AG04449 (cell line): ENCODE results near the gene PALM.

Experiments used
- CTCF ChIA-PET: fragments of 350-600 bp; formaldehyde crosslinking; extraction: SDS; loops from one replicate; lab custom pipeline; 2021; ENCODE audit warnings: antibody characterized with exemption; lab: Yijun Ruan, JAX
- POLR2A ChIA-PET: fragments of 400-600, 350-600 bp; formaldehyde crosslinking; extraction: SDS; loops from one replicate; lab custom pipeline; 2020; ENCODE audit warnings: antibody characterized with exemption, inconsistent platforms; lab: Yijun Ruan, JAX
- DNase-seq: peaks from one replicate; pipeline ENCODE4 v3.0.0-alpha.2; 2010; ENCODE audit warnings: low read depth, low spot score
- H3K4me3 ChIP-seq: 2 replicates; pipeline ENCODE4 v1.5.1; 2011; ENCODE audit warnings: low read depth, mild to moderate bottlenecking, control low read depth, low read length
- CTCF ChIP-seq: IDR thresholded peaks from one replicate; pipeline ENCODE4 v1.5.1; 2011; ENCODE audit warnings: mild to moderate bottlenecking, moderate library complexity, low read length, control low read depth, inconsistent platforms; ENCODE audit not compliant: insufficient read depth; ENCODE audit errors: missing control alignments

The PALM gene

GRCh38 chr19:681029-682019 lies 27.4 kb upstream of the PALM start:
- no peak for DNase-seq
- POLR2A ChIA-PET, result interaction anchor here (1.5 kb wide), 1 partner anchor 18 kb away, joined by 6 read pairs; the partner anchor contains the start of gene RNF126
- TF ChIP-seq CTCF, result no peak
- CTCF ChIA-PET, result interaction anchor here (1.6 kb wide), 1 partner anchor 53 kb away, joined by 5 read pairs; no protein-coding TSS in a partner anchor
- no peak overlapping the region for H3K4me3 ChIP-seq

GRCh38 chr19:682678-683320 lies 25.9 kb upstream of the PALM start:
- no peak overlapping the region for H3K4me3 ChIP-seq
- POLR2A ChIA-PET, result no interaction called here
- TF ChIP-seq CTCF, result no peak
- DNase-seq, result no peak
- CTCF ChIA-PET, result no interaction called here

- no peak for TF ChIP-seq CTCF
- POLR2A ChIA-PET, result no interaction called here
- DNase-seq, result no peak
- CTCF ChIA-PET, result no interaction called here
- no peak overlapping the region for H3K4me3 ChIP-seq
Observed at GRCh38 chr19:685454-685931, 23.2 kb upstream of the PALM start.

- no peak for TF ChIP-seq CTCF
- H3K4me3 ChIP-seq, result no peak overlapping the region
- DNase-seq, result no peak
- ChIA-PET CTCF (no interaction called here), POLR2A (no interaction called here)
Observed at GRCh38 chr19:686589-687297, 22.0 kb upstream of the PALM start.

GRCh38 chr19:687569-688166 lies 21.1 kb upstream of the PALM start:
- no peak for DNase-seq
- ChIA-PET CTCF (no interaction called here), POLR2A (no interaction called here)
- no peak for TF ChIP-seq CTCF
- H3K4me3 ChIP-seq, result no peak overlapping the region
